ENCODE measurements around the gene BCLAF1.

BCLAF1 gene

GRCh38 chr6:136288566-136289326 lies 900 bp downstream of the BCLAF1 start:
- Histone ChIP-seq H3K27ac (ENCODE audit: low read depth, low read length, poor library complexity, severe bottlenecking) (peak overlapping the region; percentile 97), H3K9me3 (ENCODE audit: low read length) (no peaks in the 10 kb centered on the region), H3K4me2 (ENCODE audit: low read length) (peak overlapping the region; percentile 85), H3K27me3 (ENCODE audit: insufficient read depth, low read length) (no peaks in the 10 kb centered on the region), H3K4me1 (ENCODE audit: insufficient read depth, low read length, severe bottlenecking) (peaks cover 62% of the 10 kb centered on the region), H3F3A (ENCODE audit: insufficient read depth, low read length) (no peaks in the 10 kb centered on the region), H4K20me1 (ENCODE audit: insufficient read depth, low read length) (peaks cover 6% of the 10 kb centered on the region), H3K9me2 (ENCODE audit: low read depth, low read length) (no peaks in the 10 kb centered on the region), H3K9ac (ENCODE audit: low read length) (peak overlapping the region; percentile 99), H3K79me2 (ENCODE audit: insufficient read depth, low read length) (peaks cover 53% of the 10 kb centered on the region), H2AFZ (ENCODE audit: low read length) (no peak overlapping the region), H3K36me3 (ENCODE audit: insufficient read depth, low read length) (peaks cover 40% of the 10 kb centered on the region), H3K4me3 (ENCODE audit: low read depth, low read length, poor library complexity, severe bottlenecking) (peak overlapping the region; percentile 89)
- peak; percentile 27; the same call in 1 of the 2 replicates for TF ChIP-seq CTCF (IDR thresholded peaks at IDR 0.05; ENCODE audit: low read length)
- TF ChIP-seq EZH2 (IDR thresholded peaks at IDR 0.05; ENCODE audit: borderline replicate concordance, low read length): no peak

DNA sequence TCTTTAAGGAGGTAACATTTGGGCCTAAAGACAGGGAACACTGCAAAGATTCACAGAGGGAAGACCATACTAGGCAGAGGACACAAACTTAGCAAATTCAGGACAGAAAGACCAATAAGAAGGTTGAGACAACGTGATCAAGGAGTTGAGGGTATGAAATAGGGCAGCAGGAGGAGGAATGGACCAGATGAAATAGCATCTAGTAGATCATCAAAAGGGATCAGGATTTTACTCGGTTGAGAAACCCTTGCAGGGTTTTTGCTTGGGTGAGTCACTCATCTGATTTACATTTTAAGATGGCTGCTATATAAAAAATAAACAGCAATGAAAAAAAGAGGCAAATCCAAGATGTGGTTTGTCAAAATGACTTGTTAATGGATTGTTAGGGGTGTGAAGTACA lies 4.7 kb downstream of the BCLAF1 start:
- Histone ChIP-seq H3K27me3 (ENCODE audit: insufficient read depth, low read length) (no peaks in the 10 kb centered on the region), H2AFZ (ENCODE audit: low read length) (no peak overlapping the region), H3K4me3 (ENCODE audit: low read depth, low read length, poor library complexity, severe bottlenecking) (peak overlapping the region; percentile 31), H3K36me3 (ENCODE audit: insufficient read depth, low read length) (peaks cover 68% of the 10 kb centered on the region), H3K27ac (ENCODE audit: low read depth, low read length, poor library complexity, severe bottlenecking) (no peak overlapping the region), H3K4me1 (ENCODE audit: insufficient read depth, low read length, severe bottlenecking) (peaks cover 69% of the 10 kb centered on the region), H3K9me3 (ENCODE audit: low read length) (no peaks in the 10 kb centered on the region), H3K9me2 (ENCODE audit: low read depth, low read length) (no peaks in the 10 kb centered on the region), H3K4me2 (ENCODE audit: low read length) (peak overlapping the region; percentile 44), H4K20me1 (ENCODE audit: insufficient read depth, low read length) (peaks cover 12% of the 10 kb centered on the region), H3K79me2 (ENCODE audit: insufficient read depth, low read length) (peaks cover 92% of the 10 kb centered on the region), H3K9ac (ENCODE audit: low read length) (no peak overlapping the region; the same call in 1 of the 2 replicates), H3F3A (ENCODE audit: insufficient read depth, low read length) (no peaks in the 10 kb centered on the region)
- TF ChIP-seq CTCF (IDR thresholded peaks at IDR 0.05; ENCODE audit: low read length) (no peak), EZH2 (IDR thresholded peaks at IDR 0.05; ENCODE audit: borderline replicate concordance, low read length) (no peak)

DNA sequence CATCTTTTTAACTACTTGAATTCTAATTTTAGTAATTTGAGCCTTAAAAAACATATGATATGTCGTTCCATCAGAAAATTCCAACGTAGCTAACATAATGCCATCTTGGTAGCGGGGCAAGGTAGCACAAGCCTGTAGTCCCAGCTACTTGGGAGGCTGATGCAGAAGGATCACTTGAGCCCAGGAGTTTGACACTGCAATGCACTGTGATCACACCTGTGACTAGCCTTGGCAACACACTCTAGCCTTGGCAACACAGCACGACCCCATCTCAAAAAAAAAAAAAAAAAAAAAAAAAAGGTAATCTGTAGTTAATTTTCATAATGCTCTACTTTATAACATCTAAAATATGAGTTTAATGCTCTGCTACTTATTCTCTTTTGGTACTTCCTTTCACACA lies 6.7 kb downstream of the BCLAF1 start:
- no peaks in the 10 kb centered on the region for H3K9me2 ChIP-seq (ENCODE audit: low read depth, low read length)
- no peak overlapping the region for H3K4me3 ChIP-seq (ENCODE audit: low read depth, low read length, poor library complexity, severe bottlenecking)
- no peaks in the 10 kb centered on the region for H3K9me3 ChIP-seq (ENCODE audit: low read length)
- H3K4me1 ChIP-seq (ENCODE audit: insufficient read depth, low read length, severe bottlenecking): peaks cover 62% of the 10 kb centered on the region
- H4K20me1 ChIP-seq (ENCODE audit: insufficient read depth, low read length): peaks cover 10% of the 10 kb centered on the region
- H3K36me3 ChIP-seq (ENCODE audit: insufficient read depth, low read length): peaks cover 71% of the 10 kb centered on the region
- no peaks in the 10 kb centered on the region for H3F3A ChIP-seq (ENCODE audit: insufficient read depth, low read length)
- H2AFZ ChIP-seq (ENCODE audit: low read length): no peak overlapping the region
- no peaks in the 10 kb centered on the region for H3K27me3 ChIP-seq (ENCODE audit: insufficient read depth, low read length)
- peaks cover 94% of the 10 kb centered on the region for H3K79me2 ChIP-seq (ENCODE audit: insufficient read depth, low read length)
- H3K27ac ChIP-seq (ENCODE audit: low read depth, low read length, poor library complexity, severe bottlenecking): no peak overlapping the region
- peak overlapping the region; percentile 39; the same call in 1 of the 2 replicates for H3K4me2 ChIP-seq (ENCODE audit: low read length)
- no peak overlapping the region for H3K9ac ChIP-seq (ENCODE audit: low read length)
- TF ChIP-seq EZH2 (IDR thresholded peaks at IDR 0.05; ENCODE audit: borderline replicate concordance, low read length): no peak
- TF ChIP-seq CTCF (IDR thresholded peaks at IDR 0.05; ENCODE audit: low read length): no peak
